Endothelial cell of umbilical vein (primary cell): ENCODE measurements around the gene CTBP2. TPM values are rescaled to one million over a fixed set of nuclear protein-coding genes. Genes with fewer than 3 reads are reported as not detected.

Source experiments
- BruUV-seq: library from RNA; stranded (reverse); fragments of 400-500 nt; replicated peaks from 2 replicates; lab custom pipeline; 2021; lab: Mats Ljungman, UMichigan
- CTCF ChIA-PET: fragments of 300-600, 350-600 bp; sonication (Branson Sonifier 250); formaldehyde crosslinking; loops from one replicate; lab custom pipeline; 2021; ENCODE audit warnings: antibody characterized with exemption, inconsistent platforms; lab: Charles Lee
- POLR2A ChIA-PET: fragments of 300-600, 350-600 bp; sonication (Branson Sonifier 250); formaldehyde crosslinking; loops from one replicate; lab custom pipeline; 2021; ENCODE audit warnings: antibody characterized with exemption, inconsistent platforms; lab: Charles Lee
- DNase-seq: peaks from one replicate; pipeline ENCODE4 v3.0.0-alpha.2; 2011; ENCODE audit warnings: low read depth, low spot score
- FAIRE-seq: peaks from 2 replicates; lab custom pipeline; 2011; peaks lifted over from hg19 to GRCh38; lab: Jason Lieb, UNC
- H2AFZ ChIP-seq: 2 replicates; pipeline ENCODE4 v1.6.0; 2012; ENCODE audit warnings: low read depth, low read length, control low read depth, inconsistent platforms
- H3K27ac ChIP-seq: 2 replicates; pipeline ENCODE4 v1.5.1; 2011; ENCODE audit warnings: low read depth, mild to moderate bottlenecking, control low read depth, low read length, moderate library complexity; ENCODE audit not compliant: insufficient read depth
- H3K27me3 ChIP-seq, 2 experiments: 2 replicates each; pipeline versions ENCODE4 v1.6.0 to v1.6.1; 2011; ENCODE audit warnings: low read length in 2 of 2, mixed read lengths in 1 of 2; ENCODE audit not compliant: control insufficient read depth in 2 of 2, insufficient read depth in 2 of 2
- H3K36me3 ChIP-seq, 2 experiments: 2 replicates in 1 of 2; 3 replicates in 1 of 2; pipeline ENCODE4 v1.5.1; 2011; ENCODE audit warnings: low read length in 2 of 2, mild to moderate bottlenecking in 1 of 2, moderate library complexity in 1 of 2; ENCODE audit not compliant: control insufficient read depth in 2 of 2, insufficient read depth in 2 of 2; ENCODE audit errors: extremely low read depth in 1 of 2
- H3K4me1 ChIP-seq: 3 replicates; pipeline ENCODE4 v1.5.1; 2011; ENCODE audit warnings: mild to moderate bottlenecking, low read length; ENCODE audit not compliant: control insufficient read depth, insufficient read depth; ENCODE audit errors: extremely low read depth
- H3K4me2 ChIP-seq: 2 replicates; pipeline ENCODE4 v1.6.1; 2011; ENCODE audit warnings: low read length, control low read depth, mixed read lengths; ENCODE audit not compliant: insufficient read depth
- H3K4me3 ChIP-seq, 3 experiments: fragments of 200-600 bp in 1 of 3; sonication (generic), shearing (Covaris generic) in 1 of 3; replicated peaks in 1 of 3; 2 replicates each; pipeline ENCODE4 v1.5.1; 2011 to 2016; ENCODE audit warnings: control low read depth in 3 of 3, low read length in 3 of 3, mild to moderate bottlenecking in 2 of 3, inconsistent platforms in 1 of 3, low read depth in 1 of 3, moderate library complexity in 1 of 3; ENCODE audit not compliant: insufficient read depth in 1 of 3
- H3K79me2 ChIP-seq: 2 replicates; pipeline ENCODE4 v1.6.0; 2012; ENCODE audit warnings: low read length, inconsistent platforms; ENCODE audit not compliant: control insufficient read depth, insufficient read depth
- H3K9ac ChIP-seq: replicated peaks from 2 replicates; pipeline ENCODE3; 2011; ENCODE audit warnings: low read length, control low read depth; ENCODE audit not compliant: insufficient read depth; ENCODE audit errors: extremely low read depth
- H3K9me1 ChIP-seq: replicated peaks from 3 replicates; pipeline ENCODE4 v1.6.0; 2011; ENCODE audit warnings: mild to moderate bottlenecking, low read length; ENCODE audit not compliant: control insufficient read depth, insufficient read depth; ENCODE audit errors: extremely low read depth
- H3K9me3 ChIP-seq: replicated peaks from 2 replicates; pipeline ENCODE4 v1.5.1; 2012; ENCODE audit warnings: low read length, inconsistent platforms; ENCODE audit not compliant: control insufficient read depth, insufficient read depth
- H4K20me1 ChIP-seq: replicated peaks from 2 replicates; pipeline ENCODE3; 2011; ENCODE audit warnings: mild to moderate bottlenecking, low read length; ENCODE audit not compliant: control insufficient read depth, insufficient read depth; ENCODE audit errors: extremely low read depth
- EZH2 ChIP-seq: IDR thresholded peaks from 2 replicates; pipeline ENCODE4 v1.6.1; 2012; ENCODE audit warnings: borderline replicate concordance, low read depth, mild to moderate bottlenecking, moderate library complexity, low read length, inconsistent platforms; ENCODE audit not compliant: severe bottlenecking
- FOS ChIP-seq: IDR thresholded peaks from 2 replicates; pipeline ENCODE4 v1.6.1; 2011; ENCODE audit warnings: mild to moderate bottlenecking, low read length, moderate library complexity, borderline replicate concordance; ENCODE audit not compliant: insufficient read depth
- GATA2 ChIP-seq: IDR thresholded peaks from 2 replicates; pipeline ENCODE4 v1.7.0; 2011; ENCODE audit warnings: low read depth, mild to moderate bottlenecking, moderate library complexity, mixed read lengths, low read length; ENCODE audit not compliant: insufficient read length, insufficient read depth
- JUN ChIP-seq: IDR thresholded peaks from 2 replicates; pipeline ENCODE4 v1.6.1; 2011; ENCODE audit warnings: borderline replicate concordance, low read depth; ENCODE audit not compliant: insufficient read length, insufficient read depth
- MYC ChIP-seq: IDR thresholded peaks from one replicate; pipeline ENCODE4 v1.6.1; 2011; ENCODE audit warnings: mild to moderate bottlenecking, low read depth, low read length
- POLR2A ChIP-seq: IDR thresholded peaks from 2 replicates; pipeline ENCODE4 v1.6.1; 2012; ENCODE audit warnings: low read depth, mild to moderate bottlenecking, control low read depth, low read length
- POLR2AphosphoS5 ChIP-seq: IDR thresholded peaks from 2 replicates; pipeline ENCODE4 v1.6.1; 2012; ENCODE audit warnings: low read depth, mild to moderate bottlenecking, control low read depth, low read length, moderate library complexity; ENCODE audit not compliant: insufficient read depth
- dilution Hi-C: fragments of 300-500 bp; cut with MboI; formaldehyde crosslinking; loops from one replicate; pipeline ENCODE4 v1.15.0; 2019; ENCODE audit warnings: low sequenced_read_pairs; ENCODE audit not compliant: extremely low pct_ligation_motif_present
- intact Hi-C: fragments of 100-400 bp; cut with micrococcal nuclease; formaldehyde crosslinking; loops from one replicate; pipeline ENCODE4 v1.10.0; 2022
- polyA plus RNA-seq, 4 experiments: library from polyadenylated mRNA; depleted of rRNA in 3 of 4; stranded (reverse) in 3 of 4; unstranded in 1 of 4; fragments of >200 nt; gene quantifications; 2 replicates each; pipeline versions ENCODE4 v1.2.1 to v1.2.3, GENCODE V29; 2011 to 2012; ENCODE audit warnings: missing spikeins in 1 of 4
- total RNA-seq: library from RNA; stranded (reverse); gene quantifications from 2 replicates; pipeline ENCODE4 v1.2.3, GENCODE V29; 2021
- TF ChIP-seq, protein P1 (sequence below), 2 donors: IDR thresholded peaks; 1 replicate in 1 of 2; 2 replicates in 1 of 2; pipeline ENCODE4 v1.5.1; 2011; ENCODE audit warnings: low read length in 2 of 2, mild to moderate bottlenecking in 2 of 2, moderate library complexity in 2 of 2, control low read depth in 1 of 2, inconsistent platforms in 1 of 2, low read depth in 1 of 2; ENCODE audit not compliant: insufficient read depth in 1 of 2; ENCODE audit errors: extremely low read depth in 1 of 2
- TF ChIP-seq, protein P2 (sequence below): IDR thresholded peaks from 2 replicates; pipeline ENCODE4 v1.6.1; 2011; ENCODE audit not compliant: insufficient read depth, insufficient read length

CTBP2 gene
- total and polyA plus RNA-seq, 2 donors (not counting 3 experiments of a cell fraction or from before 2014, with no cell fraction given): 118 to 128 TPM

DNA sequence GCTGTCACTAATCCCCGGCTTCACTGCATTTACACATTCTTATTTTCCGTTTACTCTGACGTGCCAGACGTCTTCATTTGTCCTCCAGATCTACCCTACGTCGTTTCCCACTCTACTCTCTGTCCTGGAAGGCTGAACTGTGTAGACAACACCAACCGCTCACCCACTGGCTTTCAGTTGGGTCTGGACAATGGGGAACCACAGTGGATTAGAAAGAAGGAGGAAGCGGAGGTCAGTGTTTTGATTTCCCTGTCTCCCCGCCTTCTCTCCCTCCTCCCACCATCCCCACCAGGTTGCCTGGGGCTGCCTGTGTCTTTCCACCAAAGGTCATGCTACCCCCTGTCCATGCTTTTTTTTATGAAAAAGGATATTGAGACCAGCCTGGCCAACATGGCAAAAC, 14.0 kb upstream of the CTBP2 start:
- ChIA-PET POLR2A (no interaction called here), CTCF (interaction anchor here (1.3 kb wide), 1 partner anchor 176 kb away, joined by 3 read pairs; no protein-coding TSS in a partner anchor)
- no peak overlapping the region for H3K4me2 ChIP-seq

More for the DNA sequence above, 14.0 kb upstream of the CTBP2 start:
- Histone ChIP-seq H3K9ac (no peak overlapping the region), H3K79me2 (no peaks in the 10 kb centered on the region), H3K4me3 (no peak overlapping the region), H2AFZ (no peak overlapping the region), H3K9me1 (no peaks in the 10 kb centered on the region), H3K9me3 (no peaks in the 10 kb centered on the region), H3K36me3 (no peaks in the 10 kb centered on the region), H4K20me1 (no peaks in the 10 kb centered on the region), H3K4me1 (no peaks in the 10 kb centered on the region), H3K27me3 (peaks cover 7 to 14% of the 10 kb centered on the region in 2 experiments), H3K27ac (no peak overlapping the region)
- intact Hi-C loops: no loop called here
- dilution Hi-C loops: no loop called here
- FAIRE-seq (no peak), DNase-seq (no peak)
- TF ChIP-seq FOS: no peak
- TF ChIP-seq, protein P1, sequence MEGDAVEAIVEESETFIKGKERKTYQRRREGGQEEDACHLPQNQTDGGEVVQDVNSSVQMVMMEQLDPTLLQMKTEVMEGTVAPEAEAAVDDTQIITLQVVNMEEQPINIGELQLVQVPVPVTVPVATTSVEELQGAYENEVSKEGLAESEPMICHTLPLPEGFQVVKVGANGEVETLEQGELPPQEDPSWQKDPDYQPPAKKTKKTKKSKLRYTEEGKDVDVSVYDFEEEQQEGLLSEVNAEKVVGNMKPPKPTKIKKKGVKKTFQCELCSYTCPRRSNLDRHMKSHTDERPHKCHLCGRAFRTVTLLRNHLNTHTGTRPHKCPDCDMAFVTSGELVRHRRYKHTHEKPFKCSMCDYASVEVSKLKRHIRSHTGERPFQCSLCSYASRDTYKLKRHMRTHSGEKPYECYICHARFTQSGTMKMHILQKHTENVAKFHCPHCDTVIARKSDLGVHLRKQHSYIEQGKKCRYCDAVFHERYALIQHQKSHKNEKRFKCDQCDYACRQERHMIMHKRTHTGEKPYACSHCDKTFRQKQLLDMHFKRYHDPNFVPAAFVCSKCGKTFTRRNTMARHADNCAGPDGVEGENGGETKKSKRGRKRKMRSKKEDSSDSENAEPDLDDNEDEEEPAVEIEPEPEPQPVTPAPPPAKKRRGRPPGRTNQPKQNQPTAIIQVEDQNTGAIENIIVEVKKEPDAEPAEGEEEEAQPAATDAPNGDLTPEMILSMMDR (IDR thresholded peaks at IDR 0.05; ENCODE audit: extremely low read depth in 1 of 2, insufficient read depth in 1 of 2, low read depth in 1 of 2, low read length in 2 of 2): no peak
- TF ChIP-seq, protein P2, sequence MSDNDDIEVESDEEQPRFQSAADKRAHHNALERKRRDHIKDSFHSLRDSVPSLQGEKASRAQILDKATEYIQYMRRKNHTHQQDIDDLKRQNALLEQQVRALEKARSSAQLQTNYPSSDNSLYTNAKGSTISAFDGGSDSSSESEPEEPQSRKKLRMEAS: no peak
- no peak for TF ChIP-seq EZH2
- TF ChIP-seq GATA2: no peak
- no peak for TF ChIP-seq JUN
- TF ChIP-seq MYC: no peak
- no peak for TF ChIP-seq POLR2AphosphoS5
- TF ChIP-seq POLR2A: no peak
- no TSS peak for BruUV-seq
